BLaER1 (cell line): ENCODE results near the gene P4HB.

Experiments
- H3K27ac ChIP-seq: shearing (Covaris generic); formaldehyde crosslinking; 2 replicates; pipeline ENCODE4 v1.8.1; 2022
- H3K27me3 ChIP-seq: shearing (Covaris generic); formaldehyde crosslinking; 2 replicates; pipeline ENCODE4 v1.8.1; 2022
- H3K36me3 ChIP-seq: shearing (Covaris generic); formaldehyde crosslinking; 2 replicates; pipeline ENCODE4 v1.8.1; 2022
- H3K4me1 ChIP-seq: shearing (Covaris generic); formaldehyde crosslinking; 2 replicates; pipeline ENCODE4 v1.8.1; 2022
- H3K4me2 ChIP-seq: shearing (Covaris generic); formaldehyde crosslinking; 2 replicates; pipeline ENCODE4 v1.8.1; 2022
- H3K4me3 ChIP-seq: shearing (Covaris generic); formaldehyde crosslinking; 2 replicates; pipeline ENCODE4 v1.8.1; 2022
- H3K9ac ChIP-seq: shearing (Covaris generic); formaldehyde crosslinking; 2 replicates; pipeline ENCODE4 v1.8.1; 2022
- H3K9me3 ChIP-seq: shearing (Covaris generic); formaldehyde crosslinking; 2 replicates; pipeline ENCODE4 v1.8.1; 2022
- H4K20me1 ChIP-seq: shearing (Covaris generic); formaldehyde crosslinking; 2 replicates; pipeline ENCODE4 v1.8.1; 2022
- Cebpa-rat ChIP-seq: shearing (Covaris generic); IDR thresholded peaks from 2 replicates; pipeline ENCODE4 v1.8.1; 2022

P4HB gene

GRCh38 chr17:81849457-81849856, 10.9 kb downstream of the P4HB start:
- H3K27me3 ChIP-seq = no peaks in the 10 kb centered on the region
- TF ChIP-seq Cebpa-rat = no peak

GRCh38 chr17:81846743-81847689, 13.3 kb downstream of the P4HB start:
- Histone ChIP-seq H3K9ac (no peak overlapping the region), H4K20me1 (peaks cover 46% of the 10 kb centered on the region), H3K4me1 (peaks cover 5% of the 10 kb centered on the region), H3K9me3 (no peaks in the 10 kb centered on the region), H3K27me3 (no peaks in the 10 kb centered on the region), H3K36me3 (peaks cover 98% of the 10 kb centered on the region), H3K4me3 (no peak overlapping the region), H3K4me2 (no peak overlapping the region), H3K27ac (no peak overlapping the region)
- no peak for TF ChIP-seq Cebpa-rat

More at GRCh38 chr17:81849457-81849856, 10.9 kb downstream of the P4HB start:
- H3K9me3 ChIP-seq = no peaks in the 10 kb centered on the region
- no peaks in the 10 kb centered on the region for H3K4me1 ChIP-seq
- no peak overlapping the region for H3K27ac ChIP-seq
- peaks cover 100% of the 10 kb centered on the region for H3K36me3 ChIP-seq
- no peak overlapping the region for H3K4me3 ChIP-seq
- no peak overlapping the region for H3K9ac ChIP-seq
- H3K4me2 ChIP-seq = no peak overlapping the region
- peaks cover 50% of the 10 kb centered on the region for H4K20me1 ChIP-seq

GRCh38 chr17:81845881-81846742, 14.2 kb downstream of the P4HB start:
- Histone ChIP-seq H3K4me1 (peaks cover 14% of the 10 kb centered on the region), H3K36me3 (peaks cover 89% of the 10 kb centered on the region), H4K20me1 (peaks cover 37% of the 10 kb centered on the region), H3K4me3 (no peak overlapping the region), H3K27ac (no peak overlapping the region), H3K9me3 (no peaks in the 10 kb centered on the region), H3K9ac (no peak overlapping the region), H3K27me3 (no peaks in the 10 kb centered on the region), H3K4me2 (no peak overlapping the region)
- no peak for TF ChIP-seq Cebpa-rat

GRCh38 chr17:81845361-81845760, 15.0 kb downstream of the P4HB start:
- peaks cover 22% of the 10 kb centered on the region for H3K4me1 ChIP-seq
- no peaks in the 10 kb centered on the region for H3K27me3 ChIP-seq
- H3K4me2 ChIP-seq = no peak overlapping the region
- H3K27ac ChIP-seq = no peak overlapping the region
- H4K20me1 ChIP-seq = peaks cover 36% of the 10 kb centered on the region
- H3K4me3 ChIP-seq = no peak overlapping the region
- H3K36me3 ChIP-seq = peaks cover 81% of the 10 kb centered on the region
- H3K9ac ChIP-seq = no peak overlapping the region
- no peaks in the 10 kb centered on the region for H3K9me3 ChIP-seq
- TF ChIP-seq Cebpa-rat = no peak

GRCh38 chr17:81844887-81845286, 15.4 kb downstream of the P4HB start:
- no peak for TF ChIP-seq Cebpa-rat
- Histone ChIP-seq H3K4me1 (peaks cover 26% of the 10 kb centered on the region), H3K36me3 (peaks cover 77% of the 10 kb centered on the region), H4K20me1 (peaks cover 36% of the 10 kb centered on the region), H3K27me3 (no peaks in the 10 kb centered on the region), H3K9ac (no peak overlapping the region), H3K9me3 (no peaks in the 10 kb centered on the region), H3K4me2 (no peak overlapping the region), H3K4me3 (no peak overlapping the region), H3K27ac (no peak overlapping the region)

- peaks cover 31% of the 10 kb centered on the region for H3K4me1 ChIP-seq
- no peak overlapping the region for H3K4me2 ChIP-seq
- H3K27ac ChIP-seq = no peak overlapping the region
- no peaks in the 10 kb centered on the region for H3K9me3 ChIP-seq
- no peak overlapping the region for H3K9ac ChIP-seq
- H4K20me1 ChIP-seq = peaks cover 36% of the 10 kb centered on the region
- TF ChIP-seq Cebpa-rat = no peak
- peaks cover 72% of the 10 kb centered on the region for H3K36me3 ChIP-seq
- H3K4me3 ChIP-seq = no peak overlapping the region
- no peaks in the 10 kb centered on the region for H3K27me3 ChIP-seq
Observed at GRCh38 chr17:81844327-81844851, 15.9 kb downstream of the P4HB start.

GRCh38 chr17:81843713-81844326, 16.5 kb downstream of the P4HB start:
- H3K4me2 ChIP-seq = no peak overlapping the region
- H3K9ac ChIP-seq = no peak overlapping the region
- peaks cover 36% of the 10 kb centered on the region for H4K20me1 ChIP-seq
- peaks cover 66% of the 10 kb centered on the region for H3K36me3 ChIP-seq
- no peaks in the 10 kb centered on the region for H3K9me3 ChIP-seq
- no peaks in the 10 kb centered on the region for H3K27me3 ChIP-seq
- H3K4me1 ChIP-seq = peaks cover 37% of the 10 kb centered on the region
- H3K4me3 ChIP-seq = no peak overlapping the region
- no peak overlapping the region for H3K27ac ChIP-seq
- no peak for TF ChIP-seq Cebpa-rat

- H3K4me3 ChIP-seq = no peak overlapping the region
- no peak for TF ChIP-seq Cebpa-rat
- no peaks in the 10 kb centered on the region for H3K9me3 ChIP-seq
- no peak overlapping the region for H3K9ac ChIP-seq
- H3K4me1 ChIP-seq = peaks cover 42% of the 10 kb centered on the region
- H3K27me3 ChIP-seq = no peaks in the 10 kb centered on the region
- peaks cover 57% of the 10 kb centered on the region for H3K36me3 ChIP-seq
- no peak overlapping the region for H3K4me2 ChIP-seq
- peaks cover 36% of the 10 kb centered on the region for H4K20me1 ChIP-seq
- H3K27ac ChIP-seq = no peak overlapping the region
Observed at GRCh38 chr17:81842725-81843504, 17.4 kb downstream of the P4HB start.

GRCh38 chr17:81842378-81842724, 18.0 kb downstream of the P4HB start:
- Histone ChIP-seq H4K20me1 (peaks cover 34% of the 10 kb centered on the region), H3K27me3 (no peaks in the 10 kb centered on the region), H3K9me3 (no peaks in the 10 kb centered on the region), H3K4me2 (peak overlapping the region; percentile 73; the same call in 1 of the 2 replicates), H3K9ac (no peak overlapping the region), H3K4me1 (peaks cover 47% of the 10 kb centered on the region), H3K4me3 (no peak overlapping the region), H3K27ac (no peak overlapping the region; the same call in 1 of the 2 replicates), H3K36me3 (peaks cover 51% of the 10 kb centered on the region)
- no peak for TF ChIP-seq Cebpa-rat
